GM19193 (cell line): ENCODE measurements around the gene SYNPO.

ENCODE experiments used
- POLR2A ChIP-seq: IDR thresholded peaks from 4 replicates; pipeline ENCODE4 v1.6.1; 2011; ENCODE audit not compliant: insufficient read depth, insufficient read length; ENCODE audit errors: extremely low read depth

Gene SYNPO

GRCh38 chr5:150640311-150641005, at the start of gene SYNPO:
Gene SYNPO, plus strand, starts transcription at chr5:150640660. Its CDS starts 7,616 bp downstream, at chr5:150648276.
- no peak for TF ChIP-seq POLR2A

GRCh38 chr5:150590979-150591695, 49.3 kb upstream of the SYNPO start:
- TF ChIP-seq POLR2A, result no peak

GRCh38 chr5:150593593-150593992, 46.9 kb upstream of the SYNPO start:
- no peak for TF ChIP-seq POLR2A

GRCh38 chr5:150593996-150594395, 46.5 kb upstream of the SYNPO start:
- TF ChIP-seq POLR2A, result no peak

- no peak for TF ChIP-seq POLR2A
These were observed 44.9 kb upstream of the SYNPO start for GRCh38 chr5:150595466-150596031.

GRCh38 chr5:150596313-150596712, 44.1 kb upstream of the SYNPO start:
- TF ChIP-seq POLR2A, result no peak

- no peak for TF ChIP-seq POLR2A
These were observed 43.6 kb upstream of the SYNPO start for GRCh38 chr5:150596826-150597225.

GRCh38 chr5:150598006-150598405, 42.5 kb upstream of the SYNPO start:
- TF ChIP-seq POLR2A, result no peak

GRCh38 chr5:150598821-150599273, 41.6 kb upstream of the SYNPO start:
- no peak for TF ChIP-seq POLR2A

- TF ChIP-seq POLR2A, result no peak
These were observed 41.2 kb upstream of the SYNPO start for GRCh38 chr5:150599281-150599680.

GRCh38 chr5:150599917-150600511, 40.4 kb upstream of the SYNPO start:
- no peak for TF ChIP-seq POLR2A

GRCh38 chr5:150600616-150601490, 39.6 kb upstream of the SYNPO start:
- TF ChIP-seq POLR2A, result no peak

GRCh38 chr5:150601491-150602345, 38.7 kb upstream of the SYNPO start:
- no peak for TF ChIP-seq POLR2A

- no peak for TF ChIP-seq POLR2A
These were observed 37.4 kb upstream of the SYNPO start for GRCh38 chr5:150603052-150603451.

- no peak for TF ChIP-seq POLR2A
These were observed 37.0 kb upstream of the SYNPO start for GRCh38 chr5:150603491-150603890.
